Measurements from ENCODE around the gene CRYAA.

- TF ChIP-seq ATF2 (tag by site-specific recombination; IDR thresholded peaks at IDR 0.05; ENCODE audit: low read depth), result no peak
- TF ChIP-seq ZNF624 (tag by site-specific recombination; IDR thresholded peaks at IDR 0.05), result no peak
- TF ChIP-seq, protein P1, sequence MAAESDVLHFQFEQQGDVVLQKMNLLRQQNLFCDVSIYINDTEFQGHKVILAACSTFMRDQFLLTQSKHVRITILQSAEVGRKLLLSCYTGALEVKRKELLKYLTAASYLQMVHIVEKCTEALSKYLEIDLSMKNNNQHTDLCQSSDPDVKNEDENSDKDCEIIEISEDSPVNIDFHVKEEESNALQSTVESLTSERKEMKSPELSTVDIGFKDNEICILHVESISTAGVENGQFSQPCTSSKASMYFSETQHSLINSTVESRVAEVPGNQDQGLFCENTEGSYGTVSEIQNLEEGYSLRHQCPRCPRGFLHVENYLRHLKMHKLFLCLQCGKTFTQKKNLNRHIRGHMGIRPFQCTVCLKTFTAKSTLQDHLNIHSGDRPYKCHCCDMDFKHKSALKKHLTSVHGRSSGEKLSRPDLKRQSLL (tag by site-specific recombination; IDR thresholded peaks at IDR 0.05), result no peak
- no peak for TF ChIP-seq REST (tag by site-specific recombination; IDR thresholded peaks at IDR 0.05)
- TF ChIP-seq KLF8 (tag by site-specific recombination; IDR thresholded peaks at IDR 0.05), result no peak
- TF ChIP-seq ZBTB49 (tag by site-specific recombination; IDR thresholded peaks at IDR 0.05; ENCODE audit: low read depth), result no peak
- no peak for TF ChIP-seq CTCF (tag by site-specific recombination; IDR thresholded peaks at IDR 0.05)
These were observed 25.7 kb downstream of the CRYAA start for GRCh38 chr21:43194303-43195120.
